ENCODE measurements around the gene SPAG7.
A peak's percentile ranks its signal among the peaks of the same experiment; 100 is the strongest.

SPAG7 gene

GRCh38 chr17:4949321-4950074 lies 18.1 kb downstream of the SPAG7 start:
- DNase-seq, result peak; percentile 64

- DNase-seq, result peak; percentile 83
Observed at GRCh38 chr17:4948931-4949320, 18.7 kb downstream of the SPAG7 start.

GRCh38 chr17:4948166-4948930 lies 19.3 kb downstream of the SPAG7 start, which contains the start of gene PFN1:
Gene PFN1, minus strand, starts transcription at chr17:4948530. Its CDS starts 136 bp downstream, at chr17:4948394.
- DNase-seq, result peak; percentile 83

DNA sequence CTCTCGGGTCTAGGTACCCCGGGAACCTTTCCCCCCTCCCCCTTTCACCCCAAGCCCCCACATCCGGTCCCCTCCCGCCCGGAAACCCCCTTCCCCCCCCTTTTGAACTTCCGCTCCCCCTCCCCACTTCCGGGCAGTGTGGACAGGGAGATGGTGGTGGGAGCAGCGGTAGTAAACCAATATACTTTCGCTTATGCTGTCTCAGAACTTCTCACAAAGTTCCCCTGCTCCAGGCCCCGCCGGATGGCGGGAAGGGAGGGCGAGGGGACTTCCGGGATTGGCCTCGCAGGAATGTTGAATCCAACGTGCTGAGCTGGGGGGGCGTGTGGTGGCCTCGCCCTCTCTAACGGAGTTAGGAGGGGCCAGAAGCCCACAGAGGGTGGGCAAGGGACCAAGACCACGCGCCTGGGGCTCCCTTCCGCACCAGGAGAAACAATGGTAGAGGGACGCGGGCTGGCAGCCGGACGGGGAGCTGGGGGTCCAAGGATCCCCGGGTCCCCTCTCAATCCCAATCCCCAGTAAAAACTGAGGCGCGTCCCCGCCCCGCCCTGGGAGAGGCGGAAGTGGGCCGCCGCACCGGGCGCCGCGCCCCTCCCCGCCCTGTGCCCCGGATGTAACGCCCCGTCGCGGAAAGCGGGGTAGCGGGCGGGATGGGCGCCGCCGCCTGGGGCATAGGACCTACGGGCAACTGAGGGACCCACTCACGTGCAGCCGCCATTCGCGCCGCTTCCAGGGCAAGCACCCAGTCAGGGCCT lies 20.0 kb downstream of the SPAG7 start:
- no peak for DNase-seq

DNA sequence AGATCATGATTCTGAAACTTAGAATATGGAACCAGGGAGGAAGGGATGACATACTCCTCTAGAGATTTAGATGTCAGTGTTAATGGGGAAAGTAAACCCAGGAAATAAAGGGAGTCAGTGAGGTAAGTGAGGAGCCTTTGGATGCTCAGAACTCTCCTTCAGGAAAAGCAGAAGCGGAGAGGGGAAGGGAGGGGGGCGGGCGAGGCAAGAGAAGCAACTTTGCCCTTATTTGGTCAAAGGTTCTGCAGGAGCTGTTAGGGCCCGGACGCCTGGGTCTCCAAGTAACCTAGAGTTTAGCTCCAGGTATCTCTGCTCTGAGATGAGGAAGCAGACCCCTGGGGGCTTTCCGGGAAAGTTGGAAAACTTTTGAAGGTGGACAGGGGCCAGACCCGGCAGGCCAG lies 20.6 kb downstream of the SPAG7 start:
- DNase-seq, result no peak

GRCh38 chr17:4946312-4946976 lies 21.2 kb downstream of the SPAG7 start:
- DNase-seq, result no peak

GRCh38 chr17:4945944-4946280 lies 21.7 kb downstream of the SPAG7 start:
- DNase-seq, result no peak

GRCh38 chr17:4945176-4945943 lies 22.3 kb downstream of the SPAG7 start:
- no peak for DNase-seq

GRCh38 chr17:4944554-4945175 lies 23.0 kb downstream of the SPAG7 start:
- no peak for DNase-seq

GRCh38 chr17:4944163-4944553 lies 23.5 kb downstream of the SPAG7 start:
- DNase-seq, result no peak

- DNase-seq, result no peak
Observed at GRCh38 chr17:4942760-4943508, 24.7 kb downstream of the SPAG7 start.

DNA sequence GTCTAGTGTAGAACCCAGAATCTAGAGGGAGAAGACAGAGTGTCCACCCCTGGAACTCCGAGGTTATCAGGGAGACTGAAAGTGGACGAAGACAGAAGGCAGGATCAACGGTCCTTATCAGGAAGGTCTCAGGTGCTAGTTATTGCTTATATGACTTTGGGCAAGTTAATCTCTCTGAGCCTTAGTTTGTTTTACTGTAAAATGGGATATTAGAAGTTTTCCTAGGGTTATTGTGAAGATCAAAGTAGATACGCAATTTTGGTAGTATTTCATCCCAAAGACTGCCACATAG lies 26.4 kb downstream of the SPAG7 start:
- no peak for DNase-seq

- DNase-seq, result no peak
Observed at GRCh38 chr17:4940555-4941318, 26.9 kb downstream of the SPAG7 start.

- DNase-seq, result peak; percentile 99
Observed at GRCh38 chr17:4939796-4940554, 27.6 kb downstream of the SPAG7 start, which contains the start of the genes RNF167 and SLC25A11. Gene RNF167, plus strand, starts transcription at chr17:4940268. Its CDS starts 642 bp downstream, at chr17:4940910. Gene SLC25A11, minus strand, starts transcription at chr17:4940046. Its CDS starts 136 bp downstream, at chr17:4939910.

DNA sequence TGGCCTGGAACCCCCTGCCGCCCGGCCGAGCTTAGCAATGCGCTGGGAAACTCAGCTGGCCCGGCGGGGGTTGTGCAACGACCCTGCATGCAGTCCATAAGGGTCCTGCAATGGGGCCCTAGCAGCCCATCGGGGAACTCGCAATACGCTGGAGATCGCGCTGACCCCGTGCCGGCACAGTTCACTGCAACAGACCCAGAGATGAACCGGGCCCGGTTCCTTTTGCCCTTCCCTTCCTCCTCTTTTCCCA lies 28.1 kb downstream of the SPAG7 start:
- no peak for DNase-seq

- DNase-seq, result no peak
Observed at GRCh38 chr17:4938688-4939545, 28.7 kb downstream of the SPAG7 start.

- DNase-seq, result no peak
Observed at GRCh38 chr17:4938069-4938491, 29.5 kb downstream of the SPAG7 start.

DNA sequence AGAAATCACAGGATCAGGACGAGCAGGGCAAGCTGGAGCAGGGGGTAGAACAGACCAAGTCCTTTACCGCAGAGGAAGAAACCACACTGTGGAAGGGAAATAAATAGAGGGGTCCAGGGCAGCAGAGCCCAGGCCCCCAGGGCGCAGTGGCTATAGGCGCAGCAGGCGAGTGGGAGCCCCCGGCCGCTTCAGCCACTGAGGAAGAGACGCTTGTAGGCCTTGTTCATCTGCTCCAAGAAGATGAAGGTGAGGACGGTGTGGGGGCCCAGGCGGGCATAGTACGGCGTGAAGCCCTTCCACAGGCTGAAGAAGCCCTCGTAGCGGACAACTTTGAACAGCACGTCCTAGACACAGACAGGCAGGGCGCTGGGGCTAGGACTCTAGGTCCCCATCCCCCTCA lies 30.1 kb downstream of the SPAG7 start:
- no peak for DNase-seq

- no peak for DNase-seq
Observed at GRCh38 chr17:4936436-4936835, 31.2 kb downstream of the SPAG7 start.

Data from midbrain (tissue), 1 donor.